Right lobe of liver (tissue), 4 donors: Measurements from ENCODE around the gene LONRF2.

Source experiments
- POLR2A ChIP-seq: fragments of 450-650 bp; IDR thresholded peaks from one replicate; pipeline ENCODE4 v1.6.1; 2017; ENCODE audit warnings: antibody characterized with exemption, mild to moderate bottlenecking
- TF ChIP-seq, protein P1 (sequence below), 4 donors: fragments of 200-600 bp in 3 of 4; fragments of 450-650 bp in 1 of 4; IDR thresholded peaks; one replicate each; pipeline versions ENCODE4 v1.5.1 to v1.8.0; 2016 to 2022; ENCODE audit warnings: antibody characterized with exemption in 4 of 4, mild to moderate bottlenecking in 2 of 4
- donor health status: DM: no; HTN: no; CAD: no.
- donor health status: DM: no; HTN: no; CAD: no.
- donor health status: DM: no; HTN: yes; CAD: no.

DNA sequence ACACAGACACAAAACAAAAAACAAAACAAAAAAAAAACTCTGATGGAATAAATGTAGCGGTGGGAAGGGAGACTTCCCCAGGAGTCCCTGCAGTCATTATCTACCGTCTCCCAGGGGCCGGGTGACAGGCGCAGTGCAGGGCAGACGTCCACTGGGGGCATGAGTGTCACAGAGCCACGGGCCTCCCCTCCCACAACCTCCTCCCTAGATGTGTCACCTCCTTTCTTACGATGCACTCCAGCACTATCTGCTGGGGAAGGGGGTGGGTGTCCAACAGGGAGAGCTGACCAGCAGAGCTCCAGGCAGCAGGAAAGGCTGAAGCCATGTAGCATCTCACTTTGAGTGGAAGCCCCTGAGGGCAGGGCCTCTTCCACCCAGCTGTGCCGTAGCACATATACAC lies 84.5 kb downstream of the LONRF2 start:
- TF ChIP-seq, protein P1, sequence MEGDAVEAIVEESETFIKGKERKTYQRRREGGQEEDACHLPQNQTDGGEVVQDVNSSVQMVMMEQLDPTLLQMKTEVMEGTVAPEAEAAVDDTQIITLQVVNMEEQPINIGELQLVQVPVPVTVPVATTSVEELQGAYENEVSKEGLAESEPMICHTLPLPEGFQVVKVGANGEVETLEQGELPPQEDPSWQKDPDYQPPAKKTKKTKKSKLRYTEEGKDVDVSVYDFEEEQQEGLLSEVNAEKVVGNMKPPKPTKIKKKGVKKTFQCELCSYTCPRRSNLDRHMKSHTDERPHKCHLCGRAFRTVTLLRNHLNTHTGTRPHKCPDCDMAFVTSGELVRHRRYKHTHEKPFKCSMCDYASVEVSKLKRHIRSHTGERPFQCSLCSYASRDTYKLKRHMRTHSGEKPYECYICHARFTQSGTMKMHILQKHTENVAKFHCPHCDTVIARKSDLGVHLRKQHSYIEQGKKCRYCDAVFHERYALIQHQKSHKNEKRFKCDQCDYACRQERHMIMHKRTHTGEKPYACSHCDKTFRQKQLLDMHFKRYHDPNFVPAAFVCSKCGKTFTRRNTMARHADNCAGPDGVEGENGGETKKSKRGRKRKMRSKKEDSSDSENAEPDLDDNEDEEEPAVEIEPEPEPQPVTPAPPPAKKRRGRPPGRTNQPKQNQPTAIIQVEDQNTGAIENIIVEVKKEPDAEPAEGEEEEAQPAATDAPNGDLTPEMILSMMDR (IDR thresholded peaks at IDR 0.05), result no peak
- no peak for TF ChIP-seq POLR2A
